Lower lobe of right lung (tissue), 2 donors: ENCODE data around the gene GYS1. TPM values are rescaled to one million over a fixed set of nuclear protein-coding genes. Genes with fewer than 3 reads are reported as not detected.

ENCODE experiments used
- ATAC-seq, 2 donors: fragments of 200-7000 bp; cut with Tn5 transposase; one replicate each; pipeline ENCODE4 v1.9.1; 2020 to 2022; ENCODE audit warnings: mild to moderate bottlenecking in 2 of 2, moderate library complexity in 2 of 2
- DNase-seq: peaks from one replicate; pipeline ENCODE4 v3.0.0-alpha.2; 2020
- H3K27ac ChIP-seq: fragments of 200-600 bp; one replicate; pipeline ENCODE4 v1.8.0; 2022
- H3K27me3 ChIP-seq: fragments of 200-600 bp; one replicate; pipeline ENCODE4 v1.8.0; 2022; ENCODE audit warnings: low read depth
- H3K36me3 ChIP-seq: fragments of 200-600 bp; one replicate; pipeline ENCODE4 v1.8.0; 2022; ENCODE audit warnings: mild to moderate bottlenecking
- H3K4me1 ChIP-seq: fragments of 200-600 bp; one replicate; pipeline ENCODE4 v1.8.0; 2022
- H3K4me3 ChIP-seq: fragments of 200-600 bp; one replicate; pipeline ENCODE4 v1.8.0; 2022; ENCODE audit warnings: mild to moderate bottlenecking
- H3K9me3 ChIP-seq: fragments of 200-600 bp; one replicate; pipeline ENCODE4 v1.8.0; 2022
- CTCF ChIP-seq: fragments of 200-600 bp; IDR thresholded peaks from one replicate; pipeline ENCODE4 v1.8.0; 2022; ENCODE audit warnings: antibody characterized with exemption, mild to moderate bottlenecking
- intact Hi-C: fragments of 100-400 bp; cut with DNase I; formaldehyde crosslinking; loops from one replicate; pipeline ENCODE4 v1.11.0; 2022
- total RNA-seq: library from RNA; stranded (reverse); fragmentation: NEBNext Ultra II Directional; extraction: Animal tissue kit (Norgen Biotek cat#: 25700); gene quantifications from one replicate; pipeline ENCODE4 v1.2.1, GENCODE V29; 2021
- donor health status: DM: no; HTN: yes; CAD: no; lungs with severe emphysema.

Gene GYS1
- total RNA-seq, 1 donor from 2014 or later, result 24.8 TPM

GRCh38 chr19:48950159-48950558 lies 43.0 kb downstream of the GYS1 start:
- peaks cover 6% of the 10 kb centered on the region for H3K9me3 ChIP-seq
- TF ChIP-seq CTCF, result no peak
- no peak overlapping the region for H3K27ac ChIP-seq
- no peaks in the 10 kb centered on the region for H3K36me3 ChIP-seq
- DNase-seq (no peak), ATAC-seq (no peak)
- peaks cover 6% of the 10 kb centered on the region for H3K4me1 ChIP-seq
- no peak overlapping the region for H3K4me3 ChIP-seq
- no peaks in the 10 kb centered on the region for H3K27me3 ChIP-seq
- intact Hi-C loops, result no loop called here

GRCh38 chr19:48947258-48947542 lies 45.9 kb downstream of the GYS1 start:
- no peak for TF ChIP-seq CTCF
- H3K4me3 ChIP-seq, result no peak overlapping the region
- ATAC-seq, result no peak
- no peak overlapping the region for H3K27ac ChIP-seq
- no peaks in the 10 kb centered on the region for H3K27me3 ChIP-seq
- peaks cover 6% of the 10 kb centered on the region for H3K9me3 ChIP-seq
- no peaks in the 10 kb centered on the region for H3K4me1 ChIP-seq
- DNase-seq, result no peak
- intact Hi-C loops, result no loop called here
- no peaks in the 10 kb centered on the region for H3K36me3 ChIP-seq

DNA sequence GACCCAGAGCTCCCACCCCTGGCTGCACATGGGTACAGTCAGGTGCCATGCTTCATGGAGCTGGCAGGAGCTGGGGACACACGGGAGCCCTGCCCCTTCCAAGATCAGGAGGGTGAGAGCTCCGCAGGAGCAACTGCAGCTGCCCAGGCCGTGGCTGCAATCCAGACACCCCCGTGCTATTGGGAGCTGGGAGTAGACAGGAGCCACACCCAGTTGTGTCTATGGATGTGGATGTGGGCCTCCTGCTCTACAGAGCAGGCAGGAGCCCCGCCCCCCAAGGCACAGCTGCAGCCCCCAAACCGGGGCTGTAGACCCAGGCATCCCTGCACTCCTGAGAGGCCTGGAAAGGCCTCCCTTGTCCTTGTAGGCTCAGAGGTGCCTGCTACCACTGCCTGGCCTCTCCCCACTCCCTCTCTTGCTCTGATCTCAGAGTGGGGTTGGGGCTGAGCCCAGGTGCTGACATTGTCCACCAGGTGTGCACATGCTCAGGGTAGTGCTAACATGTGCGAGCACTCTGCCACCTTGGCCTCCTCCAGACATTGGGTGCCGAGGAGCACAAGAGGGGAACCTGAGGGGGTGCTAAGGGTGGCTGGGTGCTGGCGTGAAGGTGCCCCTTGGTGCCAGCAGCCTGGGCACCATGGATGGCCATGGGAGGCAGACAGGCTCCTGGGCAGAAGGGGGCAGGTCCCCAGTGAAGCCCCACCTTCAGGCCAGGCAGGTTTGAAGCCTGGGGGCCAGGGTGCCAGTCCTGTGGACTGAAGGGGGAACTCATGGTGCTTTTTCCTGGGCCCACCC lies 46.4 kb downstream of the GYS1 start:
- Histone ChIP-seq H3K36me3 (no peaks in the 10 kb centered on the region), H3K4me1 (no peaks in the 10 kb centered on the region), H3K4me3 (no peak overlapping the region), H3K9me3 (peaks cover 6% of the 10 kb centered on the region), H3K27ac (no peak overlapping the region), H3K27me3 (no peaks in the 10 kb centered on the region)
- TF ChIP-seq CTCF, result no peak
- intact Hi-C loops, result no loop called here
- ATAC-seq (peak in 1 of 2 donors; percentile 26), DNase-seq (no peak)

DNA sequence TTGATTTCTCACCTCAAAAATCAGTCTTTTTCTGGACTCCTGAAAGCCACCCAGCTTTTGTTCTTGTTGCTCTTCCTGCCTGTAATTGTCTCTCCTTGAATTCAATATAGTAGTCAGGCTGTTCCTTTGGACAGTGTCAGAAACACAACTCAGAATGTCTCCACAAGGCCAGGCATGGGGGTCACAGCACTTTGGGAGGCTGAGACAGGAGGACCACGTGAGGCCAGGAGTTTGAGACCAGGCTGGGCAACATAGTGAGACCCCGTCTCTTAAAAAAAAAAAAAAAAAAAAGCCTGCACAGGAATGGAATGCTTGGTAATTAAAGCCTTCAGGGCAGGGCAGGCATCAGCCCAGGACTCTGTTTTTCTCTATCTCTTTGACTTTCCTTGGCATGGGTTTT lies 47.3 kb downstream of the GYS1 start:
- Histone ChIP-seq H3K4me3 (no peak overlapping the region), H3K27me3 (no peaks in the 10 kb centered on the region), H3K4me1 (no peaks in the 10 kb centered on the region), H3K9me3 (peaks cover 9% of the 10 kb centered on the region), H3K27ac (no peak overlapping the region), H3K36me3 (no peaks in the 10 kb centered on the region)
- ATAC-seq (no peak), DNase-seq (no peak)
- intact Hi-C loops, result no loop called here
- TF ChIP-seq CTCF, result no peak

GRCh38 chr19:48945415-48945814 lies 47.7 kb downstream of the GYS1 start:
- Histone ChIP-seq H3K27ac (no peak overlapping the region), H3K9me3 (peaks cover 13% of the 10 kb centered on the region), H3K4me1 (no peaks in the 10 kb centered on the region), H3K4me3 (no peak overlapping the region), H3K27me3 (no peaks in the 10 kb centered on the region), H3K36me3 (no peaks in the 10 kb centered on the region)
- ATAC-seq (no peak), DNase-seq (no peak)
- intact Hi-C loops, result no loop called here
- no peak for TF ChIP-seq CTCF
